Activated T-helper 2 cell treated with anti-CD3 and anti-CD28 coated beads, Interferon-gamma antibody, Interleukin-2, Interleukin-4, amounts not matched to agents 10 μg/mL and 5 μg/mL and 100 μg/mL, durations not matched to agents 14 hours and 24 hours and 36 hours (primary cell): ENCODE results near the gene DUOXA2. TPM values are rescaled to one million over a fixed set of nuclear protein-coding genes. Genes with fewer than 3 reads are reported as not detected.
"Not testable (repeated sequence)": the region's sequence is repeated elsewhere in the genome, so short reads cannot be mapped to it uniquely, and the experiment has no call there.

Experiments used
- DNase-seq: peaks from one replicate; pipeline ENCODE4 v3.0.0; 2021; ENCODE audit warnings: low spot score
- H3K27ac Mint-ChIP-seq: one replicate; pipeline ENCODE4 v1.8.0; 2021; ENCODE audit warnings: mixed read lengths
- H3K27me3 Mint-ChIP-seq: one replicate; pipeline ENCODE4 v1.8.0; 2021; ENCODE audit warnings: low read depth, mixed read lengths
- H3K36me3 Mint-ChIP-seq: one replicate; pipeline ENCODE4 v1.8.0; 2021; ENCODE audit warnings: low read depth, mixed read lengths
- H3K4me1 Mint-ChIP-seq: one replicate; pipeline ENCODE4 v1.8.0; 2021; ENCODE audit warnings: low read depth, mixed read lengths
- H3K4me3 Mint-ChIP-seq: one replicate; pipeline ENCODE4 v1.8.0; 2021; ENCODE audit warnings: low read depth, mild to moderate bottlenecking, moderate library complexity, mixed read lengths
- H3K9me3 Mint-ChIP-seq: one replicate; pipeline ENCODE4 v1.8.0; 2021; ENCODE audit warnings: mixed read lengths
- intact Hi-C: fragments of 100-400 bp; cut with micrococcal nuclease; formaldehyde crosslinking; loops from one replicate; pipeline ENCODE4 v1.15.1; 2023
- total RNA-seq: library from RNA; stranded (reverse); gene quantifications from 2 replicates; pipeline ENCODE4 v1.2.3, GENCODE V29; 2022

DUOXA2 gene
- total RNA-seq, 1 donor from 2014 or later = not detected

DNA sequence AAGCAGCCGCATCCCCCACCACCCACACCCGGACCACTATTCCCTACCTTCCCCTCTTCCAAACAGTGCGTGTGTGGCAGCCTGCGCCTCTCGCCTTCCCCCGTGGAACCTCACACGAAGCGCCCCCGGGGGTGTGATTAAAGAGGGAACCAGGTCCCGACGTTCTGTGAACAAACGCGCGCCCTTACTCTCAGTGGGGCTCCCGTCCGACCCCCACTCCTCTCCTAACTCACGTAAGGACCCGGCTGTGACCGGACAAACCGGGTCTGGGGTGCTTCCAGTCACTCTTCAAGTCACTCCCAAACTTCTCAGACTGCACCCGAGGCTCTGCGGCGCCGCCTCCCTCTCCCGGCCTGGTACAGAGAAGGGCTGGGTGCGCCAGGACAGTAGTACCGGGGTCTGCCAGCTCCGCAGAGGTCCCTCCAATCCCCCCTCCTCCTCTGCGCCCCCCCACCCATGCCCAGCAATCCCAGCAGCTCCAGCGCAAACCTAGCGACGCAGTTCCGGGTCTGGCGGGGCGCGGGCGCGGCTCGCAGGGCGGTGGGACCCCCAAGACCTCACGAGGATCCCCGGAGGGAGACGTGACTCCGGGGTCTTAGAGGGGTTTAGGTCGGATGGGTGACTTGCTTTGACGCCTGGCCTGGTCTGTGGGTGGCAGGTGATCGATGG, 15.0 kb downstream of the DUOXA2 start:
- Mint-ChIP-seq H3K36me3 (no peaks in the 10 kb centered on the region), H3K9me3 (no peaks in the 10 kb centered on the region), H3K27ac (no peak overlapping the region), H3K4me1 (no peaks in the 10 kb centered on the region), H3K4me3 (no peak overlapping the region), H3K27me3 (peaks cover 73% of the 10 kb centered on the region)
- DNase-seq = no peak
- intact Hi-C loops = no loop called here

DNA sequence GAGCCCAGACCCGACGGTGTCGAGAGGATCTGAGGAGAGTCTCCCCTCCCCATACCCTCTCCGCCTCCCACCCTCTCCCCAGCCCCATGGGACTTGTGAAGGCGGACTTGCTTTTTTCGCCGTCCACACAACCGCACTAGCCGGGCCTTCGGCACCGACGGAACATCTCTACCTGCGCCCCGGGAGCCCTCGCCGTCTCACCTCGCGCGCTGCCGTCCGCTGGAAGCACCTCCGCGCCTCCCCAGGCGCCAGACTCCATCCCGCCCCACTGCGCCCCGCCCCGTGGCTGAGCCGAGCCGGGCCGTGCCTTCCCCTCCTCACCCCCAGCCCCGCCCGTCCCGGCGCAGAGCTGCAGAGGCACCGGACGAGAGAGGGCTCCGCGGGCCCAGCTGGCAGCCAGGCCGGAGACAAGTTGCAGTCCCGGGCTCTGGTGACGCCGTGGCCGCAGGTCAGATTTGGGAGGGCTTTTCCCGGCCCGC, 15.6 kb downstream of the DUOXA2 start, which contains the start of the genes DUOX1 and DUOXA1:
Gene DUOX1 (plus strand): TSS at position 344 of the 479 bp plus-strand sequence. CDS start 1,973 bp downstream, outside the sequence.
Gene DUOXA1 (minus strand): TSS at position 229 of the 479 bp plus-strand sequence. CDS start 6,865 bp downstream, outside the sequence.
- intact Hi-C loops = no loop called here
- H3K4me1 Mint-ChIP-seq = peaks cover 1% of the 10 kb centered on the region
- no peaks in the 10 kb centered on the region for H3K36me3 Mint-ChIP-seq
- H3K4me3 Mint-ChIP-seq = no peak within 1 kb of the TSS
- H3K27ac Mint-ChIP-seq = no peak within 1 kb of the TSS
- no peak for DNase-seq
- no peaks in the 10 kb centered on the region for H3K9me3 Mint-ChIP-seq
- H3K27me3 Mint-ChIP-seq = peaks cover 79% of the 10 kb centered on the region

DNA sequence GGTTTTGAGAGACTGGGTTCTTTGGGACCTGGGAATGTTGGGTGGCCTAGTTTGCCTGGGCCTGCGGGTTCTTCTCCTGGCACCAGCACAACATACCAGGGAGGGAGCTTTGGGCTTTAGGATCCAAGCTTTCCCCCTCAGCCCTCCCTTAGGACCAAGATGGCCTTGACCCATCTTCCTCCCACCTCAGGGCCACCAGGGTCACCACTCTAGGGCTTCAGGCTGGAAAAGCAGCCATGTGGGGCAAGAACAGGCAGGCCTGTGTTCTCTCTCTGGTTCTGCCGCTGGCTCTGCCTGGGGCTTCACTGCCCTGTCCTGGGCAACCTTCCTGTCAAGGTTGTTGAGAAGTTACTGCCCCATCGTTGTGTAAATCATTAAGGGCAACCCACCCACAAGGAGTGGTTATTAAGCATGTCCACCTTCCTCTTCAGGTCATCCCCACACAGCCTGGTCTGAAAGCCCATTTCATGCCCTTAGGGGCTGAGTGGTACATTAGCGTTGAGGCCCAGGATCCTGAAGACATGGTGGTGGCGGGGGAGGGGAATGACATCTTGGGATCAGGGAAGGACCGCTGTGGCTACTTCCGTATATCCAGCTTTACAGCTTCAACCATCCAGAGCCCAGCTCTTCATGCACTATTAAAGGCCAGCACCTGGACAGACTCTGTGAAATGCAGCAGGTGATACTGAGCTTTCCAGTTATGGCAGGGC, 16.3 kb downstream of the DUOXA2 start:
- Mint-ChIP-seq H3K4me3 (no peak overlapping the region), H3K27me3 (peaks cover 75% of the 10 kb centered on the region), H3K36me3 (no peaks in the 10 kb centered on the region), H3K27ac (no peak overlapping the region), H3K9me3 (no peaks in the 10 kb centered on the region), H3K4me1 (peaks cover 4% of the 10 kb centered on the region)
- intact Hi-C loops = no loop called here
- no peak for DNase-seq

DNA sequence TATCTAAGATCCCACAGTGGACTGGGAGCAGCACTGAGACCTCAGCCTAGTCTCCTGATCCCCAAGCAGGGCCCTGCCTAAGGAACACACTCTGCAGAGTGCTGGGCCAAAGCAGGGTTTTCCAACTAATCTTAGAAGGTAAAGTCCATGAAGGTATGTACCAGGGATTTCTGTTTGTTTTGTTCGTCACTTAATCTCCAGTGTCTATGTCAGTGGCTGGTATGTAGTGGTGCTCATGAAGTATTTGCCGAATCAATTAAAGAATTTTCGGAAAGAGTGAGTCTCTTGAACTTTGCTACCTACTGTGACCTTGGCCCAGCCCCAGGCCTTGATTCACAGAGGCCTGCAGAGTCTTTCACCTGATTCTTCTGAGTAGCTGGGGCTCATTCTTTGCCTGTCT, 17.4 kb downstream of the DUOXA2 start:
- DNase-seq = no peak
- intact Hi-C loops = no loop called here
- Mint-ChIP-seq H3K4me3 (no peak overlapping the region), H3K9me3 (no peaks in the 10 kb centered on the region), H3K4me1 (peaks cover 4% of the 10 kb centered on the region), H3K27me3 (peaks cover 69% of the 10 kb centered on the region), H3K36me3 (no peaks in the 10 kb centered on the region), H3K27ac (no peak overlapping the region)

DNA sequence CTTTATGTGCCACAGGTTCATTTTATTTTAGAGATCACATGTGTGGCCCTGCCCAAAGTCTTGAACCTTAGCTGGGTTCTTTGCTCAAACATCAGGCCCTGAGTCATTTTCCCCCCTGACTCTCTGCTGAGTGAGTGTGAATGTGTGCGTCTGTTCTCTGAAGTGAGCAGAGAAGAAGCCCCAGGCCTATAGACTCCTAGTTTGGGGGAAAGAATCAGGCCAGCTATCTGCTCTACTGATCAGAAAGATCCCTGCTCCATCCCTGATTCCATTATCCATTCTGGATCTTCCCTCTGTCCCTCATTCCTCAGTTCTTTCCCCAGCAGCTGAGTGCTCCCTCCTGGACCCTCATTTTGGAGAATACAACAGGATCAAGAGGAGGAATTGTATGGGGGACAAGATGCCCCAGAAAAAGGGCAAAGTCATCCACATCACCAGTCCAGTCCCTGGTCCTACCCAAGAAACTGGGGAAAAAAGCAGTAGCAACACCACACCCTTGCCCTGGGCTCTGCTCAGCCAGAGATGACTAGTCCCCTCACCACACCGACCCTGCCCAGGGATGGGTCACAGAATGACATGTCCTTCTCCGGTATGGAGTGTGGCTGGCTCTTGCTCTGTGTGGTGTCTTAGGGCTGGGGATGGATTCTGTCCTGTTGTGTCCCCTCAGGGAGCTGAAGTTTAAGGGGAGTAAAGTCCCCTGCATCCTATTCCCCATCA, 18.9 kb downstream of the DUOXA2 start:
- no peaks in the 10 kb centered on the region for H3K36me3 Mint-ChIP-seq
- DNase-seq = no peak
- H3K4me3 Mint-ChIP-seq = no peak overlapping the region
- H3K9me3 Mint-ChIP-seq = no peaks in the 10 kb centered on the region
- no peak overlapping the region for H3K27ac Mint-ChIP-seq
- H3K27me3 Mint-ChIP-seq = peaks cover 64% of the 10 kb centered on the region
- intact Hi-C loops = no loop called here
- H3K4me1 Mint-ChIP-seq = peaks cover 4% of the 10 kb centered on the region

DNA sequence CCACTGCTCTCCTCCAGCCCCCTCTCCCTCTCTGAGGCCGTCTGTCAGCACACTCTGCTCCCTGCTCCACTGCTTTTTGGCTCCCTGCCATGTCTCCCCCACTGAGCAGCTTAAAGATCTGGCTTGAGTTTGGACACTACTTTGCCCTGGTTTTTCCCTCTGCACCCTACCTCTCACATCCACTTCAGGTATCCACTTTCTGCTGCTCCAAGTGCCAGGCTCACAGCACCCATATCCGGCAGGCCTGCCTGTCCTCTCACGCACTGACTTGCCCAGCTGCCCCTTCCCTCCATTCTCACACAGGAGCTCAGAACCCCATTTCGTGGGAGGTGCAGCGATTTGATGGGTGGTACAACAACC, 19.4 kb downstream of the DUOXA2 start:
- H3K4me3 Mint-ChIP-seq = no peak overlapping the region
- peaks cover 59% of the 10 kb centered on the region for H3K27me3 Mint-ChIP-seq
- H3K27ac Mint-ChIP-seq = no peak overlapping the region
- no peaks in the 10 kb centered on the region for H3K9me3 Mint-ChIP-seq
- intact Hi-C loops = no loop called here
- DNase-seq = no peak
- H3K4me1 Mint-ChIP-seq = peaks cover 4% of the 10 kb centered on the region
- H3K36me3 Mint-ChIP-seq = no peaks in the 10 kb centered on the region

DNA sequence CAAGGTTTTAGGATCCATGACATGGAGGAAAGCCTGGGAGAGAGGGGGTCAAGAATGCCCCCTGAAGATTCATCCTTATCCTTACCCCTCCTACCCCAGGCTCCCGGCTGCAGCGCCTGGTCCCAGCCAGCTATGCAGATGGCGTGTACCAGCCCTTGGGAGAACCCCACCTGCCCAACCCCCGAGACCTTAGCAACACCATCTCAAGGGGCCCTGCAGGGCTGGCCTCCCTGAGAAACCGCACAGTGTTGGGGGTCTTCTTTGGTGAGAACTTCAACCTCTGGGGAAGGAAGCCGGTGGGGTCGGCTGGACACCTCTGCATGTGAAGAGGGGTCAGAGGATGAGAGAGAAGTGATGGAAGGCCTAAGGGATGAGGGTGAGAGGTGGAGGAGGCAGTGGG, 19.9 kb downstream of the DUOXA2 start:
- Mint-ChIP-seq H3K36me3 (no peaks in the 10 kb centered on the region), H3K4me3 (no peak overlapping the region)
- intact Hi-C loops = no loop called here

DNA sequence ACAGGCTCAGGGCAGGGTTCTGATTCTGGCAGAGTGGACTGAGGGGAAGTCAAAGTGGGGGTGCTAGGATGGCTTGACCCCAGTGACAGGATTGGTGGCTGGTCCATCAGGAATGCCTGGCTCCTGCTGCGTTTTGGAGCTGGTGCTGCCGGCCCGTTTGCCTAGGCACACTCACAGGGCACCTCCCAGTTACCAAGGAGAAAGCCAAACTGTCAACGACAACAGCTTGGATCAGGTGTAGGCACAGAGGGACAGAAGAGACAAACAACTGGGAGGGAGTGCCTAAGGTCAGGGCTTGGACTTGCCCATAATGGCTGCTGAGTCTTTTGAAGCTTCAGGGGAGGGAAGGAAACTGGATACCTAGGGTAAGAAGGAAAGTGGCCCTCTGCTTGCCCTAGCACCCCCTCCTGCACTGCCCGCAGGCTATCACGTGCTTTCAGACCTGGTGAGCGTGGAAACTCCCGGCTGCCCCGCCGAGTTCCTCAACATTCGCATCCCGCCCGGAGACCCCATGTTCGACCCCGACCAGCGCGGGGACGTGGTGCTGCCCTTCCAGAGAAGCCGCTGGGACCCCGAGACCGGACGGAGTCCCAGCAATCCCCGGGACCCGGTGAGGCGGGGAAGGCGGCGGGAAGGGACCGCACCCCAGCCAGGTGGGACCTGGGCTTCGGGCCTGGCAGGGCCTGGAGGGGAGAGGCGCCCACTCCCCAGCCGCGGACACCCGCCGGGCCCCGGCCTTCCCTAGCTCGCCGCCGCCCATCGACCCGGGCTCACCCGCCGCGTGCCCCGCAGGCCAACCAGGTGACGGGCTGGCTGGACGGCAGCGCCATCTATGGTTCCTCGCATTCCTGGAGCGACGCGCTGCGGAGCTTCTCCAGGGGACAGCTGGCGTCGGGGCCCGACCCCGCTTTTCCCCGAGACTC, 20.8 kb downstream of the DUOXA2 start:
- intact Hi-C loops = no loop called here
- Mint-ChIP-seq H3K27ac (no peak overlapping the region), H3K4me3 (peak overlapping the region; percentile 31), H3K36me3 (no peaks in the 10 kb centered on the region), H3K9me3 (no peaks in the 10 kb centered on the region), H3K4me1 (peaks cover 4% of the 10 kb centered on the region), H3K27me3 (peaks cover 53% of the 10 kb centered on the region)
- DNase-seq = no peak

More for the DNA sequence above, 19.9 kb downstream of the DUOXA2 start:
- Mint-ChIP-seq H3K4me1 (peaks cover 4% of the 10 kb centered on the region), H3K27me3 (peaks cover 54% of the 10 kb centered on the region), H3K9me3 (no peaks in the 10 kb centered on the region), H3K27ac (no peak overlapping the region)
- no peak for DNase-seq

DNA sequence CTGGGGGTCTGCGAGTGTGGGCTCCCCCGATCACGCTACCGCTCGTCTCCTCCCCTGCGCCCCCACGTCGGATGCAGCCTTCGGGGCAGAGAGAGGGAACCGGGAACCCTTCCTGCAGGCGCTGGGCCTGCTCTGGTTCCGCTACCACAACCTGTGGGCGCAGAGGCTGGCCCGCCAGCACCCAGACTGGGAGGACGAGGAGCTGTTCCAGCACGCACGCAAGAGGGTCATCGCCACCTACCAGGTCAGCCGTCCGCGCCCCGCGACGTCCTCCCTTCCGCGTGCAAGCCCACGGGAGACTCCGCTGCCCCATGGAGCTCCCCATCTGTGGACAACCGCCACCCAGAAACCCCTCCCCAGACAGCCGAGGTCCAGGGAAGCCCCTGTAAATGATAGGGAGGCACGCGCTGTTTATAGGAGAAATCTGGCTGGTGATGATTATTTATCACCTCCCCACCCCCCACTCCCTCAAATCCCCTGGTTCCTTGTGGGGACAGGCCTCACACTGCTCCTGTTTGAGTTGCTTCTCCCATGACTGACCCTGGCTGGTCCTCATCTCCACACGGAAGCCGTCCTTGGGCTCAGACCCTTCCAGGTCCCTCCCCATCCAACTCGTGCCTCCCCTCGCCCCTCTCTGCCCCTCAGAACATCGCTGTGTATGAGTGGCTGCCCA, 21.7 kb downstream of the DUOXA2 start:
- H3K27ac Mint-ChIP-seq, intact Hi-C loops, H3K4me1 Mint-ChIP-seq, H3K36me3 Mint-ChIP-seq, H3K9me3 Mint-ChIP-seq, H3K4me3 Mint-ChIP-seq, DNase-seq: not testable (repeated sequence)
- peaks cover 45% of the 10 kb centered on the region for H3K27me3 Mint-ChIP-seq

DNA sequence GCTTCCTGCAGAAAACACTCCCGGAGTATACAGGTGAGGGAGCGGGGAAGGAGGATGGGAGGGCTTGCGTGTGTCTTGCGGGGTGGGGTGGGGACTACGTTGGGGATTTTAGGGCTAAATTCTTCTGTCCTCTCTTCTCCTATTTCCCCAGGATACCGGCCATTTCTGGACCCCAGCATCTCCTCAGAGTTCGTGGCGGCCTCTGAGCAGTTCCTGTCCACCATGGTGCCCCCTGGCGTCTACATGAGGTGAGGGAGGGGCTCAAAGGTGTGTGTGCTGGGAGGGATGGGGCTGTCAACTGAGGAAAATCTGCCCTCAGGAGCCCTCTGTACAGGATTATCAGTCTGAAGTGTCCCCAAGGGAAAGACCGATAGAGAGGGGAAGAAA, 22.2 kb downstream of the DUOXA2 start:
- intact Hi-C loops = no loop called here
- Mint-ChIP-seq H3K4me3 (no peak overlapping the region), H3K9me3 (no peaks in the 10 kb centered on the region), H3K27me3 (peaks cover 42% of the 10 kb centered on the region), H3K27ac (no peak overlapping the region), H3K4me1 (peaks cover 4% of the 10 kb centered on the region), H3K36me3 (no peaks in the 10 kb centered on the region)
- no peak for DNase-seq

DNA sequence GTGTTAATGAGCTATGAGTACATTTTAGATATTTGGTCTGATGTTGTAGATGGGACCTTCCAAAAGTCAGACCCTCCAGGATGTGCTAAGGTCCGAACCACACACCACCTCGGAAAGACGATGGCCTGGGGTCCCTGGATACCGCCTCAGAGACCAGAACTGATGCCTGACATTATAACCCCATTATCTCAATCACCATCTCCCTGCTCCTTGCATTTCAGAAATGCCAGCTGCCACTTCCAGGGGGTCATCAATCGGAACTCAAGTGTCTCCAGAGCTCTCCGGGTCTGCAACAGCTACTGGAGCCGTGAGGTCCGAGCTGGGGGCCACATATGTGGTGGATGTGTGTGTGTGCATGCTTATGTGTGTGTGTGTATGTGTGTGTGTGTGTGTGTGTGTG, 23.6 kb downstream of the DUOXA2 start:
- Mint-ChIP-seq H3K27ac (no peak overlapping the region), H3K4me1 (peaks cover 4% of the 10 kb centered on the region), H3K4me3 (no peak overlapping the region), H3K36me3 (no peaks in the 10 kb centered on the region), H3K9me3 (no peaks in the 10 kb centered on the region), H3K27me3 (peaks cover 32% of the 10 kb centered on the region)
- intact Hi-C loops = no loop called here
- no peak for DNase-seq
